K562 (cell line): ENCODE results near the gene TANC1. TPM values are rescaled to one million over a fixed set of nuclear protein-coding genes. Genes with fewer than 3 reads are reported as not detected.

ENCODE experiments used
- ATAC-seq: fragments of 200-7000 bp; cut with Tn5 transposase; 3 replicates; pipeline ENCODE4 v1.9.1; 2020; ENCODE audit warnings: moderate library complexity
- BruUV-seq: library from RNA; stranded (reverse); fragments of 400-500 nt; replicated peaks from 2 replicates; lab custom pipeline; 2021; lab: Mats Ljungman, UMichigan
- CTCF ChIA-PET: fragments of 300-600 bp; formaldehyde crosslinking; extraction: SDS; loops from one replicate; lab custom pipeline; 2021; ENCODE audit warnings: low intra/inter-chr PET ratio; lab: Yijun Ruan, JAX
- POLR2A ChIA-PET: fragments of 300-600, 350-650 bp; sonication (Branson Sonifier 250); formaldehyde crosslinking; extraction: SDS; loops from one replicate; lab custom pipeline; 2021; ENCODE audit warnings: antibody characterized with exemption, inconsistent platforms; lab: Yijun Ruan, JAX
- DNase-seq, 4 experiments: peaks; one replicate each; pipeline versions ENCODE4 v3.0.0 to v3.0.0-alpha.2; 2011 to 2018; ENCODE audit warnings: low spot score in 3 of 4, mixed read lengths in 3 of 4; ENCODE audit errors: extremely low read depth in 1 of 4
- FAIRE-seq: peaks from 2 replicates; lab custom pipeline; 2011; peaks lifted over from hg19 to GRCh38; lab: Jason Lieb, UNC
- H2AFZ ChIP-seq: 2 replicates; pipeline ENCODE4 v1.6.0; 2011; ENCODE audit warnings: low read depth, low read length, control low read depth, inconsistent platforms
- H3K27ac ChIP-seq: fragments of 200-600 bp; 3 replicates; pipeline ENCODE4 v1.8.0; 2011; ENCODE audit warnings: low read depth, mild to moderate bottlenecking, control low read depth, inconsistent platforms, low read length, moderate library complexity, mixed read lengths; ENCODE audit errors: extremely low read depth
- H3K27me3 ChIP-seq, 2 experiments: fragments of 300-600 bp in 1 of 2; 2 replicates in 1 of 2; 3 replicates in 1 of 2; pipeline versions ENCODE4 v1.6.0 to v1.8.0; 2011; ENCODE audit warnings: inconsistent platforms in 2 of 2, low read length in 2 of 2, mild to moderate bottlenecking in 1 of 2, mixed read lengths in 1 of 2, moderate library complexity in 1 of 2; ENCODE audit not compliant: control insufficient read depth in 2 of 2, insufficient read depth in 2 of 2
- H3K36me3 ChIP-seq: fragments of 300-600 bp; 3 replicates; pipeline ENCODE4 v1.8.0; 2011; ENCODE audit warnings: mild to moderate bottlenecking, low read length, inconsistent platforms; ENCODE audit not compliant: control insufficient read depth, insufficient read depth
- H3K4me1 ChIP-seq, 2 experiments: fragments of 200-600 bp in 1 of 2; replicated peaks in 1 of 2; 2 replicates in 1 of 2; 3 replicates in 1 of 2; pipeline versions ENCODE4 v1.5.1 to v1.8.0; 2011; ENCODE audit warnings: inconsistent platforms in 2 of 2, low read length in 2 of 2, mild to moderate bottlenecking in 1 of 2, mixed read lengths in 1 of 2, moderate library complexity in 1 of 2; ENCODE audit not compliant: control insufficient read depth in 2 of 2, insufficient read depth in 2 of 2
- H3K4me2 ChIP-seq: 2 replicates; pipeline ENCODE4 v1.6.1; 2011; ENCODE audit warnings: low read length, control low read depth, inconsistent platforms, mixed read lengths; ENCODE audit not compliant: insufficient read depth
- H3K4me3 ChIP-seq: fragments of 200-600 bp; sonication (generic), shearing (Covaris generic); 2 replicates; pipeline ENCODE4 v1.5.1; 2016; ENCODE audit warnings: control low read depth, inconsistent platforms
- H3K79me2 ChIP-seq: fragments of 200-600 bp; 3 replicates; pipeline ENCODE4 v1.8.0; 2011; ENCODE audit warnings: low read length, inconsistent platforms; ENCODE audit not compliant: control insufficient read depth, insufficient read depth
- H3K9ac ChIP-seq, 2 experiments: 2 replicates each; pipeline versions ENCODE4 v1.6.0 to v1.6.1; 2011; ENCODE audit warnings: low read depth in 2 of 2, low read length in 2 of 2, control low read depth in 1 of 2, inconsistent platforms in 1 of 2, mild to moderate bottlenecking in 1 of 2, mixed read lengths in 1 of 2; ENCODE audit not compliant: insufficient read depth in 1 of 2
- H3K9me1 ChIP-seq: one replicate; pipeline ENCODE4 v1.6.0; 2011; ENCODE audit warnings: inconsistent platforms, mild to moderate bottlenecking, low read length, moderate library complexity; ENCODE audit not compliant: control insufficient read depth, insufficient read depth
- H3K9me3 ChIP-seq: replicated peaks from 2 replicates; pipeline ENCODE4 v1.5.1; 2011; ENCODE audit warnings: low read depth, low read length, inconsistent platforms; ENCODE audit not compliant: control insufficient read depth, insufficient read depth
- H4K20me1 ChIP-seq: replicated peaks from 2 replicates; pipeline ENCODE4 v1.6.1; 2011; ENCODE audit warnings: low read length, inconsistent platforms, mixed read lengths; ENCODE audit not compliant: control insufficient read depth, insufficient read depth
- L3MBTL2 ChIP-seq: fragments of 450-650 bp; IDR thresholded peaks from 2 replicates; pipeline ENCODE4 v1.6.1; 2016; ENCODE audit warnings: mild to moderate bottlenecking, moderate library complexity
- MEIS2 ChIP-seq: fragments of 450-650 bp; IDR thresholded peaks from 2 replicates; pipeline ENCODE4 v1.6.1; 2014; ENCODE audit warnings: mild to moderate bottlenecking; ENCODE audit not compliant: partially characterized antibody
- WGBS: fragments of 100-300 bp; shearing (Covaris generic); methylation state at CpG from one replicate; pipeline ENCODE4 v1.1.6; 2016; ENCODE audit warnings: low coverage, mixed read lengths; ENCODE audit not compliant: insufficient coverage; ENCODE audit errors: missing lambda C conversion rate; 5-methylcytosine and 5-hydroxymethylcytosine counted together
- in situ Hi-C: fragments of 300-500 bp; cut with MboI; formaldehyde crosslinking; loops from 4 replicates; pipeline ENCODE4 v1.15.0; 2018; ENCODE audit warnings: inconsistent platforms, mixed read lengths
- intact Hi-C: fragments of 100-400 bp; cut with micrococcal nuclease; formaldehyde crosslinking; loops from 2 replicates; pipeline ENCODE4 v1.14.2; 2022
- polyA plus RNA-seq, 8 experiments: library from polyadenylated mRNA; depleted of rRNA in 4 of 8; stranded (reverse) in 5 of 8; unstranded in 3 of 8; fragments of >200 nt; fragmentation: Nextera tagmentation in 2 of 8; fragmentation: Illumina TruSeq in 1 of 8; extraction: Ambion mirVana in 2 of 8; extraction: Trizol in 1 of 8; gene quantifications; 2 replicates each; pipeline versions ENCODE4 v1.2.1 to v1.2.3, GENCODE V29; 2011 to 2014; ENCODE audit warnings: inconsistent platforms in 1 of 8, missing spikeins in 1 of 8
- total RNA-seq, 7 experiments: library from RNA; depleted of rRNA in 6 of 7; stranded (reverse); fragments of >200 nt in 6 of 7; fragmentation: Illumina TruSeq in 2 of 7; extraction: Trizol in 2 of 7; gene quantifications; 2 replicates each; pipeline versions ENCODE4 v1.2.1 to v1.2.3, GENCODE V29; 2011 to 2021; ENCODE audit warnings: low replicate concordance in 1 of 7
- TF ChIP-seq, protein P1 (sequence below): fragments of 450-650 bp; IDR thresholded peaks from 2 replicates; pipeline ENCODE4 v1.6.1; 2016; ENCODE audit warnings: mild to moderate bottlenecking, moderate library complexity

Gene TANC1
- total and polyA plus RNA-seq, 9 of the 15 experiments (the other 6 are each of a cell fraction or from before 2014, with no cell fraction given): under 0.01 to 0.20 (median 0.07) TPM; not detected in 1

- Histone ChIP-seq H3K9me3 (no peaks in the 10 kb centered on the region), H3K9ac (no peak overlapping the region), H3K27ac (no peak overlapping the region), H3K4me1 (no peaks in the 10 kb centered on the region; a peak in 1 of 5 replicates), H3K27me3 (peaks cover 22 to 37% of the 10 kb centered on the region in 2 experiments), H3K36me3 (no peaks in the 10 kb centered on the region), H2AFZ (no peak overlapping the region), H3K4me2 (no peak overlapping the region), H3K4me3 (no peak overlapping the region), H3K79me2 (no peaks in the 10 kb centered on the region), H4K20me1 (no peaks in the 10 kb centered on the region), H3K9me1 (peaks cover 4% of the 10 kb centered on the region)
- TF ChIP-seq, protein P1, sequence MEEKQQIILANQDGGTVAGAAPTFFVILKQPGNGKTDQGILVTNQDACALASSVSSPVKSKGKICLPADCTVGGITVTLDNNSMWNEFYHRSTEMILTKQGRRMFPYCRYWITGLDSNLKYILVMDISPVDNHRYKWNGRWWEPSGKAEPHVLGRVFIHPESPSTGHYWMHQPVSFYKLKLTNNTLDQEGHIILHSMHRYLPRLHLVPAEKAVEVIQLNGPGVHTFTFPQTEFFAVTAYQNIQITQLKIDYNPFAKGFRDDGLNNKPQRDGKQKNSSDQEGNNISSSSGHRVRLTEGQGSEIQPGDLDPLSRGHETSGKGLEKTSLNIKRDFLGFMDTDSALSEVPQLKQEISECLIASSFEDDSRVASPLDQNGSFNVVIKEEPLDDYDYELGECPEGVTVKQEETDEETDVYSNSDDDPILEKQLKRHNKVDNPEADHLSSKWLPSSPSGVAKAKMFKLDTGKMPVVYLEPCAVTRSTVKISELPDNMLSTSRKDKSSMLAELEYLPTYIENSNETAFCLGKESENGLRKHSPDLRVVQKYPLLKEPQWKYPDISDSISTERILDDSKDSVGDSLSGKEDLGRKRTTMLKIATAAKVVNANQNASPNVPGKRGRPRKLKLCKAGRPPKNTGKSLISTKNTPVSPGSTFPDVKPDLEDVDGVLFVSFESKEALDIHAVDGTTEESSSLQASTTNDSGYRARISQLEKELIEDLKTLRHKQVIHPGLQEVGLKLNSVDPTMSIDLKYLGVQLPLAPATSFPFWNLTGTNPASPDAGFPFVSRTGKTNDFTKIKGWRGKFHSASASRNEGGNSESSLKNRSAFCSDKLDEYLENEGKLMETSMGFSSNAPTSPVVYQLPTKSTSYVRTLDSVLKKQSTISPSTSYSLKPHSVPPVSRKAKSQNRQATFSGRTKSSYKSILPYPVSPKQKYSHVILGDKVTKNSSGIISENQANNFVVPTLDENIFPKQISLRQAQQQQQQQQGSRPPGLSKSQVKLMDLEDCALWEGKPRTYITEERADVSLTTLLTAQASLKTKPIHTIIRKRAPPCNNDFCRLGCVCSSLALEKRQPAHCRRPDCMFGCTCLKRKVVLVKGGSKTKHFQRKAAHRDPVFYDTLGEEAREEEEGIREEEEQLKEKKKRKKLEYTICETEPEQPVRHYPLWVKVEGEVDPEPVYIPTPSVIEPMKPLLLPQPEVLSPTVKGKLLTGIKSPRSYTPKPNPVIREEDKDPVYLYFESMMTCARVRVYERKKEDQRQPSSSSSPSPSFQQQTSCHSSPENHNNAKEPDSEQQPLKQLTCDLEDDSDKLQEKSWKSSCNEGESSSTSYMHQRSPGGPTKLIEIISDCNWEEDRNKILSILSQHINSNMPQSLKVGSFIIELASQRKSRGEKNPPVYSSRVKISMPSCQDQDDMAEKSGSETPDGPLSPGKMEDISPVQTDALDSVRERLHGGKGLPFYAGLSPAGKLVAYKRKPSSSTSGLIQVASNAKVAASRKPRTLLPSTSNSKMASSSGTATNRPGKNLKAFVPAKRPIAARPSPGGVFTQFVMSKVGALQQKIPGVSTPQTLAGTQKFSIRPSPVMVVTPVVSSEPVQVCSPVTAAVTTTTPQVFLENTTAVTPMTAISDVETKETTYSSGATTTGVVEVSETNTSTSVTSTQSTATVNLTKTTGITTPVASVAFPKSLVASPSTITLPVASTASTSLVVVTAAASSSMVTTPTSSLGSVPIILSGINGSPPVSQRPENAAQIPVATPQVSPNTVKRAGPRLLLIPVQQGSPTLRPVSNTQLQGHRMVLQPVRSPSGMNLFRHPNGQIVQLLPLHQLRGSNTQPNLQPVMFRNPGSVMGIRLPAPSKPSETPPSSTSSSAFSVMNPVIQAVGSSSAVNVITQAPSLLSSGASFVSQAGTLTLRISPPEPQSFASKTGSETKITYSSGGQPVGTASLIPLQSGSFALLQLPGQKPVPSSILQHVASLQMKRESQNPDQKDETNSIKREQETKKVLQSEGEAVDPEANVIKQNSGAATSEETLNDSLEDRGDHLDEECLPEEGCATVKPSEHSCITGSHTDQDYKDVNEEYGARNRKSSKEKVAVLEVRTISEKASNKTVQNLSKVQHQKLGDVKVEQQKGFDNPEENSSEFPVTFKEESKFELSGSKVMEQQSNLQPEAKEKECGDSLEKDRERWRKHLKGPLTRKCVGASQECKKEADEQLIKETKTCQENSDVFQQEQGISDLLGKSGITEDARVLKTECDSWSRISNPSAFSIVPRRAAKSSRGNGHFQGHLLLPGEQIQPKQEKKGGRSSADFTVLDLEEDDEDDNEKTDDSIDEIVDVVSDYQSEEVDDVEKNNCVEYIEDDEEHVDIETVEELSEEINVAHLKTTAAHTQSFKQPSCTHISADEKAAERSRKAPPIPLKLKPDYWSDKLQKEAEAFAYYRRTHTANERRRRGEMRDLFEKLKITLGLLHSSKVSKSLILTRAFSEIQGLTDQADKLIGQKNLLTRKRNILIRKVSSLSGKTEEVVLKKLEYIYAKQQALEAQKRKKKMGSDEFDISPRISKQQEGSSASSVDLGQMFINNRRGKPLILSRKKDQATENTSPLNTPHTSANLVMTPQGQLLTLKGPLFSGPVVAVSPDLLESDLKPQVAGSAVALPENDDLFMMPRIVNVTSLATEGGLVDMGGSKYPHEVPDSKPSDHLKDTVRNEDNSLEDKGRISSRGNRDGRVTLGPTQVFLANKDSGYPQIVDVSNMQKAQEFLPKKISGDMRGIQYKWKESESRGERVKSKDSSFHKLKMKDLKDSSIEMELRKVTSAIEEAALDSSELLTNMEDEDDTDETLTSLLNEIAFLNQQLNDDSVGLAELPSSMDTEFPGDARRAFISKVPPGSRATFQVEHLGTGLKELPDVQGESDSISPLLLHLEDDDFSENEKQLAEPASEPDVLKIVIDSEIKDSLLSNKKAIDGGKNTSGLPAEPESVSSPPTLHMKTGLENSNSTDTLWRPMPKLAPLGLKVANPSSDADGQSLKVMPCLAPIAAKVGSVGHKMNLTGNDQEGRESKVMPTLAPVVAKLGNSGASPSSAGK: peak; percentile 20
- TF ChIP-seq MEIS2 (no peak), L3MBTL2 (peak; percentile 34; the same call in 1 of the 2 replicates)
- POLR2A ChIA-PET: interaction anchor here (0.8 to 0.9 kb wide), 3 partner anchors 14 to 24 kb away, joined by 3 read pairs; no protein-coding TSS in a partner anchor
- WGBS: 10% methylated on average over 3 of the region's 3 CpGs
- intact Hi-C loops (loop anchor here (10.0 kb wide), 1 partner anchor 772 kb away; no protein-coding TSS in a partner anchor), in situ Hi-C loops (no loop called here)
- FAIRE-seq (no peak), ATAC-seq (no peak), DNase-seq (no peak)
- BruUV-seq: no TSS peak
- CTCF ChIA-PET: interaction anchor here (0.5 kb wide), 1 partner anchor 852 kb away, joined by 3 read pairs; no protein-coding TSS in a partner anchor
Measured at GRCh38 chr2:159172403-159172802, 204.0 kb downstream of the TANC1 start.
